Tibial nerve (tissue), 4 donors: ENCODE results near the gene PTOV1. TPM values are rescaled to one million over a fixed set of nuclear protein-coding genes. Genes with fewer than 3 reads are reported as not detected.

Source experiments
- DNase-seq, 2 donors: peaks; one replicate each; pipeline ENCODE4 v3.0.0-alpha.2; 2019; ENCODE audit warnings: low spot score in 2 of 2
- H3K27ac ChIP-seq, 4 donors: fragments of 200-600 bp; sonication (generic) in 3 of 4; one replicate each; pipeline ENCODE4 v1.5.1; 2017 to 2019; ENCODE audit warnings: mild to moderate bottlenecking in 1 of 4
- H3K27me3 ChIP-seq, 2 donors: fragments of 200-600 bp; sonication (generic) in 1 of 2; one replicate each; pipeline versions ENCODE4 v1.5.1 to v1.6.0; 2017 to 2019
- H3K36me3 ChIP-seq, 3 donors: fragments of 200-600 bp; sonication (generic); one replicate each; pipeline ENCODE4 v1.5.1; 2018 to 2019
- H3K4me1 ChIP-seq, 4 donors: fragments of 200-600 bp; sonication (generic) in 3 of 4; one replicate each; pipeline ENCODE4 v1.5.1; 2017 to 2019
- H3K4me3 ChIP-seq, 4 donors: fragments of 200-600 bp; sonication (generic) in 3 of 4; one replicate each; pipeline ENCODE4 v1.5.1; 2017 to 2019; ENCODE audit warnings: mild to moderate bottlenecking in 1 of 4, moderate library complexity in 1 of 4
- H3K9me3 ChIP-seq, 4 donors: fragments of 200-600 bp; sonication (generic) in 3 of 4; one replicate each; pipeline ENCODE4 v1.5.1; 2017 to 2019
- EP300 ChIP-seq, 2 donors: sonication (generic); formaldehyde crosslinking; IDR thresholded peaks; one replicate each; pipeline ENCODE4 v1.6.1; 2017; ENCODE audit warnings: antibody characterized with exemption in 2 of 2, mild to moderate bottlenecking in 1 of 2
- POLR2A ChIP-seq, 2 donors: fragments of 450-650 bp; IDR thresholded peaks; one replicate each; pipeline ENCODE4 v1.6.1; 2017; ENCODE audit warnings: antibody characterized with exemption in 2 of 2, mild to moderate bottlenecking in 2 of 2, moderate library complexity in 2 of 2
- WGBS, 2 donors: methylation state at CpG; one replicate each; pipeline ENCODE4 v1.1.5; 2018; 5-methylcytosine and 5-hydroxymethylcytosine counted together
- total RNA-seq, 4 donors: library from RNA; depleted of rRNA; stranded (reverse); fragments of >200 nt; gene quantifications; one replicate each; pipeline ENCODE4 v1.1.0, GENCODE V29; 2016
- TF ChIP-seq, protein P1 (sequence below), 5 experiments: fragments of 200-600 bp in 3 of 5; fragments of 450-650 bp in 2 of 5; sonication (generic) in 3 of 5; IDR thresholded peaks; one replicate each; pipeline ENCODE4 v1.5.1; 2016 to 2019; ENCODE audit warnings: antibody characterized with exemption in 5 of 5, mild to moderate bottlenecking in 3 of 5, moderate library complexity in 2 of 5

The PTOV1 gene
- total RNA-seq, result 100 to 1,000 TPM in 2 of 4 donors, 10 to 100 TPM in 2; 75.6 to 113 (median 91.9) TPM

DNA sequence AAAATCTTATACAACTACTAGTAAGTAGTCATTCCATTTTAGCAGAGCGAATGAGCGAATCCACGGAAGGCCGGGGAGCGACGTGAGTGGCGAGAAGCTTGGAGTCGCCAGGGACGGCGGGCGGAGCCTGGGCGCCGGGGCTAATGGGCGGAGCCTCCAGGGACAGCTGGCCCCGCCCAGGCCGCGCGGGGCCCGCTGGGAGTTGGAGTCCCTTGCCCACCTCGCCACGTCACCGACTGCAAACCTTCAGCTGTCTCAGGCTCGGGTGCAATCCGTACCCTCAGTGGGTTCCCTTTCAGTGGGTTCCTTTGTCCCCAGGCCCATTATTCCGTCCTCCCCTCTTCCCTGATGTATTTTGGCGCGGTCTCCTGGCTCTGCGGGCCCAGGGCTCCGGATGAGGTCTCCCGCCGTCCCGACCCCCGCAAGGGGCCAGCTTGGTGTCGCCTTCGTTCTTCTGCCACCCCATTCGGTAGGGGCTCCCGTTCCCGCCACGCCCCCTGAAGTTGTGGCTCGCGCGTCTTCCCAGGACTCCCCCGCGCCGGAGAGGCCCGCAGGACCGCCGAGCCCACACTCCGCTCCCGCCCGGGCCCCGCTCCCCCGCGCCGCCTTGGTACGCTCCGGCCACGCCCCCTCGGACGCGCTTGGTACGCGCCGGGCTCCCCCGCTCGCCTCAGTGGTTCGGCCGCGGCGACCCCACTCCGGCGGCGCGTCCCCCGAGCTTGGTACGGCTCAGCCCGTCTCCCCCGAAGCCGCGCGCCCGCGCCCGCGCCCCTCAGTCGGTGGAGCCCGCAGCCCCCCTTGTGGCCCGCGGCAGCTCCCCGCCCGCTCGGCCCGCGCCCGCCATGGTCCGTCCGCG, at the start of gene PTOV1:
TSS of gene PTOV1 (plus strand) at position 673 of the 856 bp plus-strand sequence.
- H3K27me3 ChIP-seq, result no peaks in the 10 kb centered on the region
- H3K4me1 ChIP-seq, result peaks cover 0 to 44% (median 24%) of the 10 kb centered on the region in 4 donors
- peak within 1 kb of the TSS; percentile 91 to 97 (median 96) for H3K4me3 ChIP-seq
- H3K36me3 ChIP-seq, result peaks cover 0 to 17% (median 0%) of the 10 kb centered on the region in 3 donors
- TF ChIP-seq, protein P1, sequence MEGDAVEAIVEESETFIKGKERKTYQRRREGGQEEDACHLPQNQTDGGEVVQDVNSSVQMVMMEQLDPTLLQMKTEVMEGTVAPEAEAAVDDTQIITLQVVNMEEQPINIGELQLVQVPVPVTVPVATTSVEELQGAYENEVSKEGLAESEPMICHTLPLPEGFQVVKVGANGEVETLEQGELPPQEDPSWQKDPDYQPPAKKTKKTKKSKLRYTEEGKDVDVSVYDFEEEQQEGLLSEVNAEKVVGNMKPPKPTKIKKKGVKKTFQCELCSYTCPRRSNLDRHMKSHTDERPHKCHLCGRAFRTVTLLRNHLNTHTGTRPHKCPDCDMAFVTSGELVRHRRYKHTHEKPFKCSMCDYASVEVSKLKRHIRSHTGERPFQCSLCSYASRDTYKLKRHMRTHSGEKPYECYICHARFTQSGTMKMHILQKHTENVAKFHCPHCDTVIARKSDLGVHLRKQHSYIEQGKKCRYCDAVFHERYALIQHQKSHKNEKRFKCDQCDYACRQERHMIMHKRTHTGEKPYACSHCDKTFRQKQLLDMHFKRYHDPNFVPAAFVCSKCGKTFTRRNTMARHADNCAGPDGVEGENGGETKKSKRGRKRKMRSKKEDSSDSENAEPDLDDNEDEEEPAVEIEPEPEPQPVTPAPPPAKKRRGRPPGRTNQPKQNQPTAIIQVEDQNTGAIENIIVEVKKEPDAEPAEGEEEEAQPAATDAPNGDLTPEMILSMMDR (IDR thresholded peaks at IDR 0.05), result peak in 2 of 5 experiments; percentile 39 to 44
- TF ChIP-seq POLR2A (IDR thresholded peaks at IDR 0.05), result peak; percentile 77 to 93
- peak; percentile 80 to 94 for TF ChIP-seq EP300 (IDR thresholded peaks at IDR 0.05)
- H3K9me3 ChIP-seq, result peaks cover 0 to 5% (median 1%) of the 10 kb centered on the region in 4 donors
- WGBS, 2 donors, result 1 to 6% methylated on average over 57 to 87 of the region's 98 CpGs
- peak within 1 kb of the TSS; percentile 99 to 100 (median 100) for H3K27ac ChIP-seq
- DNase-seq, result peak; percentile 81 to 82

DNA sequence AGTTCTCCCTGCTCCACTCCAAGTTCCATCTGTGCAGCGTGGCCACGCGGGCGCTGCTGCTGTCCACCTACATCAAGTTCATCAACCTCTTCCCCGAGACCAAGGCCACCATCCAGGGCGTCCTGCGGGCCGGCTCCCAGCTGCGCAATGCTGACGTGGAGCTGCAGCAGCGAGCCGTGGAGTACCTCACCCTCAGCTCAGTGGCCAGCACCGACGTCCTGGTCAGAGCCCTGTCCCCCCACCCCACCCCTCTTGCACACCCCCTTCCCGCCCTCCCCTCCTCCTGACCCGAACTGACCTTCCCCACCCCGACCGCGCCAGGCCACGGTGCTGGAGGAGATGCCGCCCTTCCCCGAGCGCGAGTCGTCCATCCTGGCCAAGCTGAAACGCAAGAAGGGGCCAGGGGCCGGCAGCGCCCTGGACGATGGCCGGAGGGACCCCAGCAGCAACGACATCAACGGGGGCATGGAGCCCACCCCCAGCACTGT, 49.5 kb upstream of the PTOV1 start:
- WGBS, 2 donors, result 46 to 81% methylated on average over 10 to 32 of the region's 32 CpGs
- TF ChIP-seq POLR2A (IDR thresholded peaks at IDR 0.05) (no peak), EP300 (IDR thresholded peaks at IDR 0.05) (no peak)
- TF ChIP-seq, protein P1 (IDR thresholded peaks at IDR 0.05), result no peak
- peak overlapping the region; percentile 43 to 85 (median 64) for H3K27ac ChIP-seq
- H3K36me3 ChIP-seq, result peaks cover 0 to 99% (median 25%) of the 10 kb centered on the region in 3 donors
- H3K4me1 ChIP-seq, result peaks cover 0 to 27% (median 6%) of the 10 kb centered on the region in 4 donors
- no peaks in the 10 kb centered on the region for H3K27me3 ChIP-seq
- H3K4me3 ChIP-seq, result peak overlapping the region; percentile 18 to 53 (median 32)
- H3K9me3 ChIP-seq, result no peaks in the 10 kb centered on the region
- no peak for DNase-seq

DNA sequence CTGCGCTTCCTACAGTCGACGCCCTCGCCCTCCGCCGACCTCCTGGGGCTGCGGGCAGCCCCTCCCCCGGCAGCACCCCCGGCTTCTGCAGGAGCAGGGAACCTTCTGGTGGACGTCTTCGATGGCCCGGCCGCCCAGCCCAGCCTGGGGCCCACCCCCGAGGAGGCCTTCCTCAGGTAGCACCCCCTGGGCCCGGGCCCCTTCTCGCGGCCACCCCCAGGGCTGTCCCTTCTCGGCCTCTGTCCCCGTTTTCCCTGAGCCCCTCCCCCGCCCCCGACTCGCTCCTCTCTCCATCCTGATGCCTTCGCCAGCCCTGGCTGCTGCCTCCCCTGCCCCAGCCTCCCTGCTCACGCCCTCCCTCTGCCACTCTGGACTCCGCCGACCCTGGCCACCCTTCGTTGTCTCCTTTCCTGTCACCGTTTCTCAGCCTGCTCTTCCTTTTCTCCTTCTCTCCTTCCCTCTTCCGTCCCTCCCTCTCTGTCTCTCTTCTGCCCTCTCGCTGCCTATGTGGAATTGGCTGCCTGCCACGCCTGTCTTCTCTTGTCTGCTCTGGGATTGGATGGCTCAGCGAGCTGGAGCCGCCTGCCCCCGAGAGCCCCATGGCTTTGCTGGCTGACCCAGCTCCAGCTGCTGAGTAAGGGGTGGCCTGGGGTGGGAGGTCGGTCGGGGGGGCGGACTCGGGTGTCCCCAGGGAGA, 48.8 kb upstream of the PTOV1 start:
- Histone ChIP-seq H3K9me3 (no peaks in the 10 kb centered on the region), H3K4me1 (peaks cover 0 to 27% (median 6%) of the 10 kb centered on the region in 4 donors), H3K27me3 (no peaks in the 10 kb centered on the region), H3K4me3 (peak overlapping the region; percentile 18 to 53 (median 32)), H3K27ac (peak overlapping the region; percentile 43 to 85 (median 64)), H3K36me3 (peaks cover 0 to 99% (median 24%) of the 10 kb centered on the region in 3 donors)
- WGBS, 2 donors, result 27 to 32% methylated on average over 27 to 32 of the region's 38 CpGs
- TF ChIP-seq EP300 (IDR thresholded peaks at IDR 0.05) (peak in 1 of 2 donors; percentile 64), POLR2A (IDR thresholded peaks at IDR 0.05) (no peak)
- TF ChIP-seq, protein P1 (IDR thresholded peaks at IDR 0.05), result peak in 4 of 5 experiments; percentile 17 to 67 (median 50)
- peak; percentile 98 to 99 for DNase-seq

DNA sequence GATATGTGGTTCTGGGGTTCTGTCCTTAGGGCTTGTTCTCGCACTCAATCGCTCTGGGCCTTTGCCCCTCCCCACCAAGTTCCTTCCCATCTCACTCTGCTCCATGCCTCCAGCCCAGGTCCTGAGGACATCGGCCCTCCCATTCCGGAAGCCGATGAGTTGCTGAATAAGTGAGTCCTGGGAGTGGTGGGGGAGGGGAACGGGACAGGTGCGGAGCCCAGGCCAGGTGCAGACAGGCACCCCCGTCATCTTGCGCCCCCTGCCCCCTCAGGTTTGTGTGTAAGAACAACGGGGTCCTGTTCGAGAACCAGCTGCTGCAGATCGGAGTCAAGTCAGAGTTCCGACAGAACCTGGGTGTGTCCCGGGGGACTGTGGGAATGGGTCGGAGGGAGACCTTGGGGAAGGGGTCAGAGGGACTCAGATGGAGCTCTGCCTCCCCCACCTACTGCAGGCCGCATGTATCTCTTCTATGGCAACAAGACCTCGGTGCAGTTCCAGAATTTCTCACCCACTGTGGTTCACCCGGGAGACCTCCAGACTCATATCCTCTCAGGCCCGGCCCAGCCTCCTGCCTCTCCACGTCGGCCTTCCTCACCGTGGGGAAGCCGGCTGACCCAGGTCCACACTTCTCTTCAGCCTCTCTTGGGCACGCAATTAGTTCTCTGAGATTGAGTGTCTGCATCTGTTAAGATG, 48.0 kb upstream of the PTOV1 start:
- Histone ChIP-seq H3K9me3 (no peaks in the 10 kb centered on the region), H3K27me3 (no peaks in the 10 kb centered on the region), H3K36me3 (peaks cover 0 to 99% (median 24%) of the 10 kb centered on the region in 3 donors), H3K27ac (peak overlapping the region in 2 of 4 donors; percentile 84 to 85), H3K4me1 (peaks cover 0 to 28% (median 6%) of the 10 kb centered on the region in 4 donors), H3K4me3 (peak overlapping the region in 2 of 4 donors; percentile 39 to 53)
- no peak for DNase-seq
- 76 to 83% methylated on average over 12 to 23 of the region's 24 CpGs for WGBS, 2 donors
- TF ChIP-seq, protein P1 (IDR thresholded peaks at IDR 0.05), result no peak
- TF ChIP-seq EP300 (IDR thresholded peaks at IDR 0.05), result no peak
- no peak for TF ChIP-seq POLR2A (IDR thresholded peaks at IDR 0.05)
